ENCODE measurements around the gene GNAI3. TPM values are rescaled to one million over a fixed set of nuclear protein-coding genes. Genes with fewer than 3 reads are reported as not detected.

GNAI3 gene
- total RNA-seq, 4 donors from 2014 or later = 8.2 to 15.1 (median 11.6) TPM

GRCh38 chr1:109589177-109589576, 40.8 kb downstream of the GNAI3 start:
- 72 to 84% methylated on average over 3 of the region's 3 CpGs for WGBS, 2 donors
- peaks cover 0 to 100% (median 29%) of the 10 kb centered on the region in 3 donors for H3K36me3 ChIP-seq

GRCh38 chr1:109589679-109590078, 41.3 kb downstream of the GNAI3 start:
- Histone ChIP-seq H3K27me3 (no peaks in the 10 kb centered on the region), H3K4me1 (no peaks in the 10 kb centered on the region), H3K27ac (no peak overlapping the region), H3K36me3 (peaks cover 0 to 100% (median 29%) of the 10 kb centered on the region in 3 donors), H3K4me3 (no peak overlapping the region), H3K9me3 (no peaks in the 10 kb centered on the region)
- DNase-seq = no peak
- no peak for TF ChIP-seq POLR2A (IDR thresholded peaks at IDR 0.05)
- no peak for TF ChIP-seq CTCF (IDR thresholded peaks at IDR 0.05)
- intact Hi-C loops (cut with DNase I) = no loop called here

More at GRCh38 chr1:109589177-109589576, 40.8 kb downstream of the GNAI3 start:
- Histone ChIP-seq H3K4me3 (no peak overlapping the region), H3K27me3 (no peaks in the 10 kb centered on the region), H3K4me1 (no peaks in the 10 kb centered on the region), H3K9me3 (no peaks in the 10 kb centered on the region), H3K27ac (no peak overlapping the region)
- TF ChIP-seq CTCF (IDR thresholded peaks at IDR 0.05) (no peak), POLR2A (IDR thresholded peaks at IDR 0.05) (no peak)
- no peak for DNase-seq
- intact Hi-C loops (cut with DNase I) = no loop called here

GRCh38 chr1:109592916-109593315, 44.5 kb downstream of the GNAI3 start:
- H3K27me3 ChIP-seq = no peaks in the 10 kb centered on the region
- no peak overlapping the region for H3K4me3 ChIP-seq
- no peak for DNase-seq
- no peaks in the 10 kb centered on the region for H3K9me3 ChIP-seq
- intact Hi-C loops (cut with DNase I) = no loop called here
- peaks cover 2 to 100% (median 24%) of the 10 kb centered on the region in 3 donors for H3K36me3 ChIP-seq
- TF ChIP-seq POLR2A (IDR thresholded peaks at IDR 0.05) (no peak), CTCF (IDR thresholded peaks at IDR 0.05) (no peak)
- no peaks in the 10 kb centered on the region for H3K4me1 ChIP-seq
- H3K27ac ChIP-seq = no peak overlapping the region

GRCh38 chr1:109595531-109595930, 47.1 kb downstream of the GNAI3 start:
- Histone ChIP-seq H3K27ac (no peak overlapping the region), H3K4me1 (no peaks in the 10 kb centered on the region), H3K36me3 (peaks cover 3 to 88% (median 17%) of the 10 kb centered on the region in 3 donors), H3K4me3 (no peak overlapping the region), H3K9me3 (no peaks in the 10 kb centered on the region), H3K27me3 (no peaks in the 10 kb centered on the region)
- 89% methylated on average over 2 of the region's 2 CpGs for WGBS, 2 donors
- no peak for TF ChIP-seq CTCF (IDR thresholded peaks at IDR 0.05)
- no peak for TF ChIP-seq POLR2A (IDR thresholded peaks at IDR 0.05)
- DNase-seq = no peak
- intact Hi-C loops (cut with DNase I) = no loop called here

- WGBS, 2 donors = 100% methylated on average over 1 of the region's 1 CpG
- Histone ChIP-seq H3K36me3 (peaks cover 3 to 62% (median 11%) of the 10 kb centered on the region in 3 donors), H3K4me1 (no peaks in the 10 kb centered on the region), H3K27ac (no peak overlapping the region), H3K4me3 (no peak overlapping the region), H3K9me3 (no peaks in the 10 kb centered on the region), H3K27me3 (no peaks in the 10 kb centered on the region)
- DNase-seq = no peak
- TF ChIP-seq POLR2A (IDR thresholded peaks at IDR 0.05) = no peak
- no peak for TF ChIP-seq CTCF (IDR thresholded peaks at IDR 0.05)
- intact Hi-C loops (cut with DNase I) = no loop called here
Measured at GRCh38 chr1:109598156-109598555, 49.7 kb downstream of the GNAI3 start.
